Body of pancreas (tissue), 4 donors: Measurements from ENCODE around the gene IGFN1. TPM values are rescaled to one million over a fixed set of nuclear protein-coding genes. Genes with fewer than 3 reads are reported as not detected.

ENCODE experiments used
- ATAC-seq: fragments of 150-250 bp; one replicate; pipeline ENCODE4 v1.9.1; 2016
- DNase-seq, 4 donors: peaks; one replicate each; pipeline ENCODE4 v3.0.0-alpha.2; 2019
- H3K27ac ChIP-seq, 4 donors: fragments of 200-600 bp; sonication (generic); 1 replicate in 3 of 4; 2 replicates in 1 of 4; pipeline versions ENCODE4 v1.5.1 to v1.6.1; 2016 to 2019; ENCODE audit warnings: mild to moderate bottlenecking in 1 of 4, mixed read lengths in 1 of 4, moderate library complexity in 1 of 4
- H3K27me3 ChIP-seq, 2 donors: fragments of 200-600 bp; sonication (generic); one replicate each; pipeline ENCODE4 v1.6.0; 2016; ENCODE audit warnings: mild to moderate bottlenecking in 1 of 2
- H3K36me3 ChIP-seq, 2 donors: fragments of 200-600 bp; sonication (generic); replicated peaks in 1 of 2; 2 replicates each; pipeline ENCODE4 v1.5.1; 2016; ENCODE audit warnings: low read depth in 2 of 2; ENCODE audit not compliant: insufficient read depth in 1 of 2
- H3K4me1 ChIP-seq: fragments of 200-600 bp; sonication (generic); one replicate; pipeline ENCODE4 v1.6.0; 2016
- H3K4me3 ChIP-seq, 2 donors: fragments of 200-600 bp; sonication (generic); 1 replicate in 1 of 2; 2 replicates in 1 of 2; pipeline ENCODE4 v1.5.1; 2016 to 2019
- H3K9me3 ChIP-seq, 3 donors: fragments of 200-600 bp; sonication (generic); 1 replicate in 2 of 3; 2 replicates in 1 of 3; pipeline ENCODE4 v1.5.1; 2016
- POLR2A ChIP-seq, 3 donors: fragments of 450-650 bp; IDR thresholded peaks; one replicate each; pipeline ENCODE4 v1.6.1; 2016; ENCODE audit warnings: antibody characterized with exemption in 3 of 3, mild to moderate bottlenecking in 2 of 3
- WGBS, 2 donors: methylation state at CpG; one replicate each; pipeline ENCODE4 v1.1.5; 2017; 5-methylcytosine and 5-hydroxymethylcytosine counted together
- intact Hi-C: fragments of 100-400 bp; cut with DNase I; formaldehyde crosslinking; loops from one replicate; pipeline ENCODE4 v1.15.1; 2023
- total RNA-seq, 2 donors: library from RNA; depleted of rRNA; stranded (reverse); fragments of >200 nt; gene quantifications; one replicate each; pipeline ENCODE4 v1.1.0, GENCODE V29; 2016
- TF ChIP-seq, protein P1 (sequence below), 7 experiments: fragments of 450-650 bp in 4 of 7; fragments of 200-600 bp in 3 of 7; sonication (generic) in 3 of 7; IDR thresholded peaks; one replicate each; pipeline ENCODE4 v1.5.1; 2016 to 2019; ENCODE audit warnings: antibody characterized with exemption in 7 of 7

IGFN1 gene
- total RNA-seq, 2 donors from 2014 or later = 6.9 to 23.1 TPM

DNA sequence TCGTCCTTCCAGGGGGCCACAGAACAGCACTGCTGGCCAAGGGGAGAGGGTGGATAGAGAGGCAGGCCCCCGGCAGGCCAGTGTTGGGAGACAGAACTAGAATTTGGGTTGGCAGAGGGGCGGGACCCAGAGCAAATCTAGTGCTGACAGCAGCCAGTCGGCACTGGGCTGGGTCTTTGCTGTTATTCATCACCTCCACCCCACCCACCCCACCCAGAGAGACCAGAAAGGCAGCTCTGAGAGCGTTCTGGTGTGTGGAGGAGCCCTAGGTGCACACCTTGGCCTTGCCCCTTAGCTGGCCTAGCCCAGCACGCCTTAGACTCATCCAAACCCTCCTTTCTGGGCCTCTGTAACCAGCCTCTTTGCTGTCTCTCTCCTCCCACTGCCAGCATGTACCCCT, 86.3 kb downstream of the IGFN1 start:
- H3K36me3 ChIP-seq = no peaks in the 10 kb centered on the region
- peaks cover 0 to 4% of the 10 kb centered on the region in 2 donors for H3K27me3 ChIP-seq
- TF ChIP-seq POLR2A (IDR thresholded peaks at IDR 0.05) = no peak
- TF ChIP-seq, protein P1, sequence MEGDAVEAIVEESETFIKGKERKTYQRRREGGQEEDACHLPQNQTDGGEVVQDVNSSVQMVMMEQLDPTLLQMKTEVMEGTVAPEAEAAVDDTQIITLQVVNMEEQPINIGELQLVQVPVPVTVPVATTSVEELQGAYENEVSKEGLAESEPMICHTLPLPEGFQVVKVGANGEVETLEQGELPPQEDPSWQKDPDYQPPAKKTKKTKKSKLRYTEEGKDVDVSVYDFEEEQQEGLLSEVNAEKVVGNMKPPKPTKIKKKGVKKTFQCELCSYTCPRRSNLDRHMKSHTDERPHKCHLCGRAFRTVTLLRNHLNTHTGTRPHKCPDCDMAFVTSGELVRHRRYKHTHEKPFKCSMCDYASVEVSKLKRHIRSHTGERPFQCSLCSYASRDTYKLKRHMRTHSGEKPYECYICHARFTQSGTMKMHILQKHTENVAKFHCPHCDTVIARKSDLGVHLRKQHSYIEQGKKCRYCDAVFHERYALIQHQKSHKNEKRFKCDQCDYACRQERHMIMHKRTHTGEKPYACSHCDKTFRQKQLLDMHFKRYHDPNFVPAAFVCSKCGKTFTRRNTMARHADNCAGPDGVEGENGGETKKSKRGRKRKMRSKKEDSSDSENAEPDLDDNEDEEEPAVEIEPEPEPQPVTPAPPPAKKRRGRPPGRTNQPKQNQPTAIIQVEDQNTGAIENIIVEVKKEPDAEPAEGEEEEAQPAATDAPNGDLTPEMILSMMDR (IDR thresholded peaks at IDR 0.05) = no peak
- WGBS, 2 donors = 68 to 85% methylated on average over 4 to 6 of the region's 6 CpGs
- H3K27ac ChIP-seq = no peak overlapping the region
- DNase-seq = no peak
- no peak overlapping the region for H3K4me3 ChIP-seq
- no peaks in the 10 kb centered on the region for H3K9me3 ChIP-seq
- no peak for ATAC-seq
- H3K4me1 ChIP-seq = no peaks in the 10 kb centered on the region
- intact Hi-C loops = no loop called here

DNA sequence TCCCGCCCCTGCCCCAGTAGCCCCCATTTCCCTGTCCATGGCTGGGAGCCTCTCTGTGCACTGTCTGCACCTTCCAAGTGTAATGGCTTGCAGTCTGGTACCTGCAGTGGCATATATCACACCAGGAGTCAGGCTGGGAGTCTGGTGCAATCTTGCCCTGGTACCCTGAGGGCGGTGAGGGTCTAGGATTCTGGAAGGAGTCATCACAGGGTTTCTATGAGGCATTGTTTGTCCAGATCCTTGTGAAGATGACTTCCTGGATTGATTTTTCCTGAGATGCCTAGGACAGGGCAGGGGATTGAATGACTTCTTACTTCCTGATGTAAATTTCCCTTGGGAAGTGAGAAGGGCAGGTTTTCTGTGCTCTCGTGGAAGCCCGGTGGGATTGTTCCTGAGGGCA, 86.8 kb downstream of the IGFN1 start:
- ATAC-seq (no peak), DNase-seq (no peak)
- Histone ChIP-seq H3K4me1 (no peaks in the 10 kb centered on the region), H3K9me3 (no peaks in the 10 kb centered on the region), H3K27me3 (peaks cover 0 to 4% of the 10 kb centered on the region in 2 donors), H3K27ac (no peak overlapping the region), H3K4me3 (no peak overlapping the region), H3K36me3 (no peaks in the 10 kb centered on the region)
- intact Hi-C loops = no loop called here
- TF ChIP-seq, protein P1 (IDR thresholded peaks at IDR 0.05) = no peak
- TF ChIP-seq POLR2A (IDR thresholded peaks at IDR 0.05) = no peak
- WGBS, 2 donors = 82 to 92% methylated on average over 3 to 4 of the region's 4 CpGs

Other genes with a start within 250 kb of the IGFN1 start
- 1 to 10 TPM; 1.6 to 3.4 TPM for gene KIF21B, start 167.1 kb upstream of the IGFN1 start, total RNA-seq
- gene CACNA1S, start 78.4 kb upstream of the IGFN1 start, total RNA-seq = under 1 TPM in 1 of 2 donors, not detected in 1; under 0.01 TPM
- 1 to 10 TPM; 1.0 to 4.6 TPM for gene ASCL5, start 63.6 kb upstream of the IGFN1 start, total RNA-seq
- 10 to 100 TPM; 56.6 to 70.5 TPM for gene TMEM9, start 36.4 kb upstream of the IGFN1 start, total RNA-seq
- gene PKP1, start 92.7 kb downstream of the IGFN1 start, total RNA-seq = under 1 TPM in 1 of 2 donors, not detected in 1; 0.33 TPM
- 1 to 10 TPM in 1 of 2 donors, not detected in 1; 1.8 TPM for gene TNNT2, start 186.9 kb downstream of the IGFN1 start, total RNA-seq
- gene LAD1, start 208.5 kb downstream of the IGFN1 start, total RNA-seq = 10 to 100 TPM; 46.1 to 54.7 TPM
- gene TNNI1, start 230.9 kb downstream of the IGFN1 start, total RNA-seq = not detected